Activated CD4-positive, CD25-positive, alpha-beta regulatory T cell treated with anti-CD3 and anti-CD28 coated beads, Interleukin-2, amount 50 U/mL, for 72 hours (primary cell): Measurements from ENCODE around the gene ZFP36L1.
A peak's percentile ranks its signal among the peaks of the same experiment; 100 is the strongest.
"Not testable (repeated sequence)": the region's sequence is repeated elsewhere in the genome, so short reads cannot be mapped to it uniquely, and the experiment has no call there.

Source experiments
- DNase-seq: peaks from one replicate; pipeline ENCODE4 v3.0.0; 2021

The ZFP36L1 gene

DNA sequence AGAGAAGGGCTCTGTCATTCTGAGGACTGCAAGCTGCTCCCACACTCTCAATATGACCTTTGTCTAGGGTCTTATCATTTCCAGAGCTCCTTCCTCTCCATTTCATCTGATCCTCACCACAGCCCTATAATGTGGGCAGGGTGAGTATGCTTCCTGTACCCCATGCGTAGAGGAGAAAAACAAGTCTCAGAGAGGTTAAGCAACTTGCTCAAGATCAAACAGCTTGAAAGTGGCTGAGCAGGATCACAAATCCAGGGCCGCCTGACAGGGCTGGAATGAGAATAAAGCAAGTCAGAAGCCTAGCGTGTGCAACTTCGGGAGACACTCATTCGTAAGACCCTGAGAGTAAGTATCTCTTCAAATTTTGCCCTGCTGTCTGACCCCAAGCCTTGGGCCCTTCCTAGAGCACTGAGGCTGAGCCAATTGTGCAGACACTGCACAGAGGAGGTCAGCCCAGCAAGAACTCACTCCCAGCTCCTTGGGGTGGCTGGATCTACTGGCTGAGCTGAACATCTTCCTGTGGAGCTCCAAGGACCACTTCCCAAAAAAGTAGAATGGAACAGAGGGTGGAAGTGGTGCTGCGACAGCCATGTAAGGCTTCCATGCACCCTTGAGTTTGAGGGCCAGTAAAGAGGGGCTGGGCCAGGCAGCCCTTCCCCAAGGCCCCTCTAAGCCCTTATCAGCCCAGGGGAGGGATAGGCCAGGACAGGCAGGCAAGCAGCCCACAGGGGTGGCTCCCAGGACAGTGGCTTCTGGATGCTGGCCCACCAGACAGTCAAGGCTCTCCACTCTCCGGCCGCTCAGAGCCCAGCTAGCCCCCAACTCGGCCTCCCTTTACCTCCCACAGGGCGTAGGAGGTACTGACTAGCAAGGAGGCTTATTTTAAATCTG, 10.5 kb downstream of the ZFP36L1 start:
- no peak for DNase-seq

DNA sequence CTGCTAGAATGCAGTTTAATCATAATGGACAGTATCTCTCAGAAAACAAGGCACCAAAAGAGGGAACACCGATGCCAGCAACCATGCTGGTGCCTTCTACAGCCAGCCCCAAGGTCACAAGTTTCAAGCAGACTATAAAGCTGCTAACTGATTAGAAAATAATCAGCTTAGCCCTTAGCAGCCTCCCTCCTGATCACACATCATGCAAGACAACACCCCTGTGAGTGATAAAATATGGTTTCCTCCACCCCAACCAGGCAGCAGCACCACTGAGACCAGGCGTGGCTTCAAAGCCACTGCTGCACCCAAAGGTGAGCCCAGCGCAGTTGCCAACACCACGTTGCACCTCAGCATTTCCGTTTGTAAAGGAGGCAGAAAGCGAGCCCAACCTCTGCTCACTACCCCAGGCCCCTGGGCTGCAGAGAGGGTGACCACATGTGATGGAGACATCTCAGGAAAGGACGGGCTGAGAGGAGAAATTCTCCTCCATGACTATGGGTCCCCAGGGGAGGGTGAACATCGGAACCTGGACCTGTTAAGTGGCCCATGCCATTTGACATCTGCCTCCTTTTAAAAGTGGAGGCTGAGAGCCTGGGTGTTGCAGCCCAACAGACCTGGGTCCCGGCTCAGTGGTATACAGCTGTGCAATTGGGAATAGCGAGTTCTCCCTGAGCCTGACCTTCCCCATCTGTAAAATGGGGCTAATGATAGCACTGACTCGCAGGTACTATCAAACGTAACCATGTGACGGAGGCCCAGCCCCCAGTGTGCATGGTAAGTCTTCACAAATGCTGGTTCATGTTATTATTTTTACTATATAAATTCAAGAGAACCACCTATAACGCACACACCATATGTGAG, 11.5 kb downstream of the ZFP36L1 start:
- DNase-seq = peak; percentile 67

DNA sequence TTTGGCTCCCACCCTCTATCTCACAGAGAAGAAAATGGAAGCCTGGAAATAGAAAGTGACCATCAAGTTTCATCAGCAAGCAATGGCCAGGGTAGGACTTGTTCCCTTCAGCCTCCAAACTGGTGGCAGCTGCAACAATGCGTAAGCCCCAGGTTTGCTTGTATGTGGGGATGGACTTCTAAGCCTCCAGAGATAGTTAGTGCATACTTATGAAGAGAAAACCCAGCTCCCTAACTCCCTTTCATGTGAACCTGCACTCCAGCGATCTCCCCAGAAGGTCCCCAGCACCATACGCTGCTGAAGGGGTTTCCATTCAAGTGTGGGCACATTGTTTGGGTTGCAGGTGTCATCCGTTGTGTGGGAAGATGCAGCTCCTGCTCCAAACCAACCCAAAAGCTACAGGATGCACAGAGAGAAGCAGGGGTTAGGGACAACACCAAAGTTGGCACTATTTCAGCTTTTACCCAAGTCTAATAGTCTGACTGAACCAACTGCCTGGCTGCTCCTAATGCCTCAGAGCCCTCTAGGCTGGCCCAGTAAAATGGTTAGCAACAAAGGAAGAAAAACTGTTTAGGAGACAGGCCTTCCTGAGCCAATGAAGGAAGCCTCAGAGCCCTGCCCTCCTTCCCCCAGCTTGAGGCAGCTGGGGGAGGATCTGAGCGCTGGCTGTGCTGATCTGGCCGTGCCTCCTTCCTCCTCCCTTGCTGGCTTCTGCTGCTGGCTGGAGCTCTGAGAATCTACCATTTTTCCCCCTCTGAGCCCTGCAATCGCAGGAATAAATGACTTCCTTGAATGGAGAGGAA, 12.3 kb downstream of the ZFP36L1 start:
- DNase-seq = no peak

DNA sequence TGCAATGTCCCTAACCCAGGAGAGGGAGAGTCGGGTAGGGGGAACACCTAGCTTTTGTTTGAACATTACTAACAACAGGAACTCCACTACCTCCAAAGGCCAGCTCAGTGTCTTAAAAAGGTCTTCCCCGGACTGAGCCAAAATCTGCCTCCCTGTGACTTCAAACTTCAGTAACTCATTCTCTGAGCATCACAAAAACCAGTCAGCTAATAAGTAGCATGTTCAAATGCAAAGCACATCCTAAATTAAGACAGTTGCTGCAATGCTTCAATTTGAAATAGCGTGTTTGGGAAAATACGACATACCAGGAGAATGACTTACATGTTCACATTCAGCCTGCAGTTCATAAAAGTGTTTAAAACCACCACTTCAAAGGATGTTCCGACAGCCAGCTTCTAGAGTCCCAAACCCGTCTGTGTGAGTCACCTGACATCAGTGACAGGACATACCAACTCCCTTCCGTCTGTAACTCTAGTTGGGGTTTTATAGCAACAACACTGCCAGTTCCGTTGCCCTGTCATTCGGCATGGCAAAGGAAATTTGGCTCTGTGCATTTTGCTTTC, 13.0 kb downstream of the ZFP36L1 start:
- DNase-seq = no peak

DNA sequence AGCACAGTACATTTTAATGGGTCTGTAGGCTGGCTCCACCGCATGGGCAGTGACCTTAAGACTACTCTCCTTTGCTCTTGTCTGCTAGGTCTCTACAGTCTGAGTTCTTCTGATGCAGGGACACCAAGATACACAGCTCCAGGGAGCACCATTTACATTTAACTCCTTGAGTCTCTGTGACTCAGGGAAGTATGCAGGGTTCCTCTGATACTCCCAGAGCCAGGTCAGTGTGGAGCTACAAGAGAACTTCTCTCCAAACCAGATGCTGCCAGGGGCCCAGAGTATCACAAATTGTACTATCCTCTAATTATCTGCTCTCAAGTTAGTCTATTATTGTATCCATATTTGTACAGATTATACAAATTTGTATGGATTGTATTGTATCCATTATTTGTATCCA, 15.2 kb downstream of the ZFP36L1 start:
- no peak for DNase-seq

DNA sequence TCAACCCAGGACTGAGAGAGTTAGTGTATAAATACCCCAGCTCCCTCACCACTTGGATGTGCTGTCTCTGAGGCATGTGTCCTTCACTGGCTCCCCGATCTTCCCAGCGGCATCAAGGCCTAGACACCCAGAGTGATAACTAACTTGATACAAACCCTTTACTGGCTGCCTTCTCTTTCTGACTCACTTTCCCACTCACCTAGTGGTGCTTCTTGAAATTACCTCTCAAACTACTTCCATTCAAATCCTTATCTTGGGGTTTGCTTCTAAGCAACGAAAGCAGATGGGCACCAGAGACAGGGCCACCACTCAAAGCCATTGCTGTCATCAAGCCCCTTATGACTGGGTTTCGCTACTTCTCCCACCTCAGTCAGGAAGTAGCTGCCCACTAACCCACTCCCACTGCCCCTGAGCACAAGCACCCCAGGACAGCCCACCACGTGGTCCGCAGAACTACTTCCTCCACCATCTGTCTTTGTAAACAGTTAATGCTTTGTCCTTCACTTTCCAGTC, 17.2 kb downstream of the ZFP36L1 start:
- DNase-seq = peak; percentile 24

DNA sequence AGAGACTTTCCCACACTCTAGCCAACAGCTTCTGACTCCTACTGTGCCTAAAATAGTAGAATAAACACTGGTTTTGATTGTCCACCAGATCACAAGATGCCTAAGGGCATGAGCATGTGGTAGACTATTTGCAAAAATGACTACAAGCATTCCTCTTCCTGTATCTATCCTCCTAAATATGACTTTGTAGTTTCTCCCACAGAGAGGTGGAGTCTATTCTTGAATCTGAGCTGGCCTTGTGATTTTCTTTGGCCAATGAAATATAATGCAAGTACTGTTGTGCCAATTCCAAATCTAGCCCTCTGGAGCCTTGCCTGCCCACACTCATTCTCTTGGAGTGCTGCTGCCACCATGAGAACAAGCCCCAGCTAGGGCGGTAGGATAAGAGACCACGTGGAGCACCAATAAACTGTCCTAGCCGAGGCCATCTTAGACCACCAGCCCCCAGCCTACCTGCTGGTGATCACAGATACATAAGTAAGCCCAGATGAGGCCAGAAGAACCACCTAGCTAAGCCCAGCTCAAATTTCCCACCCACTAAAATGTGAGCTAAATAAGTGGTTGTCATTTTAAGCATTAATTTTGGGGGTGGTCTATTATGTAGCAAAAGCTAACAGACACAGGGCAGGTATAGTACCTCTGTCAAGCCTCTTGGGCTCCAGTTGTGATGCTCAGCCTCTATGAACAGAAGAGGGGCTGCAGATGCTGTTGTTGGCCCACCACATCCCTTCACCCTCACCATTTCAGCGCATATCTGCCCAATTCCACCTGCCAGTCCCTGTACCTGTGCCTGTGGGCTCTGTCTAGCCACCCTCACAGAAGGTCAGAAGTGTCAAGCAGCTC, 17.9 kb downstream of the ZFP36L1 start:
- DNase-seq = peak; percentile 24

DNA sequence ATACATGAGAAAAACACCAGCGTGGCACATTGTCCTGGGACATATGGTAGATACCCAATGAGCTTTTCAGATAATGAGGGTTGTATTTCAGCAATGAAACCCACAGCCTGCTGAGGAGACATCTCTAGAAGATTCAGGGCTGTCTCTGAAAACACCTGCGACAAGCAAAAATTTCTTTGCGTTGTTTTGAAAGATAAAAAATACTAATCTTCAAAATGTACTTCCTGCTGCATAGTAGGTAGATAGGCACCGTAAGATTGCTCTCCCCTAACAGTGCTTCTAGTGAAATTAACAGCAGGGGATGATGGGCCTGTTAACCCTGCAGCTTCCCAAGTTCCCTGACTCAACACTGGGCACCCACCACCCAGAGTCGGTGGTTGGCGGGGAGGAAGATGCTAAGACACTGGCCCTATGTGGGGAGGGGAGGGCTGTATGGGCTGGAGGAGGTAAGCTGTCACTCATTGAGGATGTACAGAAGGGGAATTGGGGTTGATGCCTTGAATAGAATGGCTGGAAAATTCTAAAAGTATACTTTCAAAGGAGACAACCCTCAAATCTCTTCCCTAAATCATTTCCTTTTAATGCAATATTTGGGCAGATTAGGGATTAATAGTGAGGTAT, 20.0 kb downstream of the ZFP36L1 start:
- DNase-seq = peak; percentile 14

DNA sequence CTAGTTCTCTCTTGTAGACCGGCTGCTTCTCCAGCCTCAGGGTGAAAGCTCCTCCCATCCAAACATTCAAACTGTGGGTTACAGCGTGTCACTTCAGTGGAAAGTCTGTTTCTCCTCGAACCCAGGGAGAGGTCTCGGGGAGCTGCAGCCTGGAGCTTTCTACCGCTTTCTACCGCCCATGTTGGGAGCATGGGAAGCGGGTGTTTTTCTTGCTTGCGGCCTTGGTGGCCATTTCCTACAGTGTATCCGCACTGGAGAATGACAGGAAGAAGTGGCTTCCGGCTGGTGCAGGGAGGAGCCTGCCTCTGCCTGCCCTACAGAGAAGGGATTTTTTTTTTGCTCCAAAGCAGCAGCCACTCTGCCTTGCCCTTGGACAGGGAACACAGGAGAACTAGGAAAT, 21.2 kb downstream of the ZFP36L1 start:
- DNase-seq = peak; percentile 34

DNA sequence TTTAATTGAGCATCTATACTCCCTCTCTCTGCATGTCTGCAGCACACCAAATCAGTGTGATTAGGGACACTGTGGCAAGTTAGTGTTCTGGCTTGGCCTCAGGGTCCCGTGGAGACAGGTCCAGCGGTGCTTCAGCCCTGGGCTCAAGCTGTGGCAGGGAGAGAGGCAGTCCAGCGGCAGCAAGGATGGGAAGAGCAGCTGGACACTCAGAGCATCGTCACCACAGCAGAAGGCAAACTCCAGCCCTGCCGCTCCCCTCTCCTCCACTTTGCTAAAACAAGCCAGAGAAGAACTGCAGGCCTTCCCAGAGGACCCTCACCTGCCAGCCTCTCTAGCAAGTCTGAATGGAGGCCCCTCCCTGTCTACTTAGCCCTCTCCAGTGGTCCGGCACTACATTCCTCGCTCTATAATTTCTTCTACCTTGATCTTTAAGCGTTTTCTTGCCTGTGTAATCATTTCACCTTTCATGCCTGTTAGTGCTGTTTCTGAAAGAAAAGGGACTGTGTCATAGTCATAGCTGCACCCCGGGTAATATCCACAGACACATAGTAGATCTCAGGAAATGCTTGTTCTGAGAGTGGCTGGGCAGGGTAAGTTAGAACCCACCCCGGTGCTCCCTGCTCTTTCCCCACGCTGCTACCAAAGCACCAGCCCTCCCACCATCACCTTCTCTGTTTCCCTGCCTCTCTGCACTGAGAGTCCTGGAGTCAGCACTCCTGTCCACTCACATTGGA, 22.1 kb downstream of the ZFP36L1 start:
- DNase-seq = peak; percentile 25

DNA sequence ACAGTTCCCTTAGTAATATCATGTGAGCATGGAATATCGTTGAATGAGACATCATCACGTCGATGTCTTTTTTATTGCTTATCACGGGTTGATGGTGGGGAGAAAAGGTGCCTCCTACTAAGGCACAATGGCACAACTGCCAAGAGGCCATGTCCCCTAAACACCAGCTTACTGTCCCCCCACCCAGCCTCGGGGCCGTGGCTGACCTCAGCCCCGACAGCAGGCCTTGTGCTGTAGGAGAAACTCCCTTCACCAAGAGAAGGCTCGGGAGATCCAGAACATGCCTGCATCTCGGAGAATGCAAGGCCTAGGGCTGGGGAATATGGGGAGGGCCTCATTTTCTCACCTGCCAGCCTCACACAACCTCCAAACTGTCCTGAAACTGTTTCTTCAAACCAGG, 22.8 kb downstream of the ZFP36L1 start:
- DNase-seq = peak; percentile 8

DNA sequence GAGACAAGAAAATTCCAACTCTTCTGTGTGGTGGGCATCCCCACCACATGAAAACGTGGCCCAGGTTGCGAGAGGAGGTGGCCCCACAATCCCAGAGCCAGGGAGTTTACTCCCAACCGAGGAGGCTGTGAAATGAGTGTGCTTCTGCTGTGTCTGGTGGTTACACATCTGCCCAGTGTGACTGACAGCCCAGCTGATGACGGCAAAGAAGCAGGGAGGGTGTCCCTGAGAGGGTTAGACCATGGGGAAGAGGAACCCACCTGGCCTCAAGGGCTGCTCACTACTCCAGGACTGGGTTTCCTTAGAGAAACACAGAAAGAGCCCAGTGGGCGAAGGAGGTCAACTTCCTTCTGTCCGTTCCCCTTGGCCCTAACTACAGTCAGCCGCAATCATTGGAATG, 24.6 kb downstream of the ZFP36L1 start:
- DNase-seq = peak; percentile 24

DNA sequence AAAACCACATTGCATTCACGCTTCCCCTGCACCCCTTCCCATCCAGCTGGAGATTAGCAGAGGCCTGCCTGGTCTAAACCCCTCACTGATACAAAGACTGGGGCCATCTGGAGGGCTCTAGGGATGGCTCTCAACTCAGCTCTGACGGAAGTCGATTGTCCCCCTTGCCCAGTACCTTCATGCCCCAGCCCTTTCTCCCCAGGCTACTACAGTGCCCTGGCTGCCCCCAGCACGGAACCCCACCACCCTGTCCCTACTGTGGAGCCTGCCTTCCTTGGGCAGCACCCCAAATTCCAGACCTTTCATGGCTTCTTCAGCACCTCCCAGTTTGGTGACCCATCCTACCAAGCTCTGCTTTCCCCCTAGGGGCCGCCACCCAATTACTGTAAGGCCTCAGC, 25.6 kb downstream of the ZFP36L1 start:
- DNase-seq = no peak

DNA sequence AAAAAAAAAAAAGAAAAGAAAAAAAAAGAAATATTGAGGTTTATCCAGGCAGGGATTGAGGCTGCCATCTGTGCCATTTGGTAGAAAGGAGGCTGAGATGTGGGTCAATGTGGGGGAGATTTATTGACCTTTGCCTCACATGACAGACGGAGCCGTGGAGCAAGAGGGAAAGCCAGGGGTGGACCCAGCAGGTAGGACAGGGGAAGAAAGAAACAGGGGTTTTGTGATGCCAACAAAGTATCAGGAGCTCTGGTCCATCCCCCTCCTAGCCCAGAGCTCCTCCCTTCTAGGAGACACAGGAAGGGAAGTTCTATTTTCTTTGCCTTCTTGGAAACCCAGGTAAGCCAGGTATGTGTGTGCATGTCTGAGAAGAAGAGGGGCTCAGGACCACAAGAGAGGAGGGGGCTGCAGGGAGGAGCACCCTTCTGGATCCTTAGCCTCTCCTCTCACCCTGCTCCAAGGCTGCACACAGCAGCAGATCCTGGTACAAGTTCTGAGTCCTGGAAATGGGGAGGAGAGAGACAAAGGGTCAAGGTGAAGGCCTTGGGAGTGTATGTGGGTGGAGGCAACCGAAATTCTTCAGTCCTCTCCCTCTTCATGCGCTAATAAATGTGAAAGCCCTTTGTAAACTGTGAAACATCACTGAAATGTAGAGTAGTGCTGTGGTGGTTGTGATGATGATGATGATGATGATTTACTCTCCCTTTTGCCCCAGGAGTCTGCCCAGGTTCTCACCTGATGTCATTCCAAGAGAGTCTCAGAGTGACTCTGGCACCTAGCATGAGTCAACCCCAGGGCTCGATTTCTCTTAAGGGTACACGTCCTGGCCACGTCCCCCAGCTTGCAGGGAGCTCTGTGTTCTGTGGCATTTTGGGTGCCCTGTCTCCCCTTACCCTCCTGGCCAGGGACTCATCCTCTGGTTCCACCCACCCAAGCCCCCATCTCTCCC, 26.3 kb downstream of the ZFP36L1 start:
- peak; percentile 31 for DNase-seq

DNA sequence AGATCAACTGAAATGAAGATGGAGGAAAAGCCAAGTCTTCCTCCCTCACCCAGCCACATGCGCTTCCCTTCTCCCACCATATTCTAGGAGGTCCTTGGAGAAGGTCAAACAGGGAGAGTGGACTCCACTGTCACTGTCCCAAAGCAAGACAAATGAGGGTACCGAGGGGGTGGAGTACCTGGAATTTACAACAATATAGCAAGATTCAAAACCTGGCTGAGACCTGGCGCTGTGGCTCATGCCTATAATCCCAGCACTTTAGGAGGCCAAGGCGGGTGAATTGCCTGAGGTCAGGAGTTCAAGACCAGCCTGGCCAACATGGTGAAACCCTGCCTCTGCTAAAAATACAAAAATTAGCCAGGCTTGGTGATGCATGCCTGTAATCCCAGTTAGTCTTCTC, 29.0 kb downstream of the ZFP36L1 start:
- not testable (repeated sequence) for DNase-seq

DNA sequence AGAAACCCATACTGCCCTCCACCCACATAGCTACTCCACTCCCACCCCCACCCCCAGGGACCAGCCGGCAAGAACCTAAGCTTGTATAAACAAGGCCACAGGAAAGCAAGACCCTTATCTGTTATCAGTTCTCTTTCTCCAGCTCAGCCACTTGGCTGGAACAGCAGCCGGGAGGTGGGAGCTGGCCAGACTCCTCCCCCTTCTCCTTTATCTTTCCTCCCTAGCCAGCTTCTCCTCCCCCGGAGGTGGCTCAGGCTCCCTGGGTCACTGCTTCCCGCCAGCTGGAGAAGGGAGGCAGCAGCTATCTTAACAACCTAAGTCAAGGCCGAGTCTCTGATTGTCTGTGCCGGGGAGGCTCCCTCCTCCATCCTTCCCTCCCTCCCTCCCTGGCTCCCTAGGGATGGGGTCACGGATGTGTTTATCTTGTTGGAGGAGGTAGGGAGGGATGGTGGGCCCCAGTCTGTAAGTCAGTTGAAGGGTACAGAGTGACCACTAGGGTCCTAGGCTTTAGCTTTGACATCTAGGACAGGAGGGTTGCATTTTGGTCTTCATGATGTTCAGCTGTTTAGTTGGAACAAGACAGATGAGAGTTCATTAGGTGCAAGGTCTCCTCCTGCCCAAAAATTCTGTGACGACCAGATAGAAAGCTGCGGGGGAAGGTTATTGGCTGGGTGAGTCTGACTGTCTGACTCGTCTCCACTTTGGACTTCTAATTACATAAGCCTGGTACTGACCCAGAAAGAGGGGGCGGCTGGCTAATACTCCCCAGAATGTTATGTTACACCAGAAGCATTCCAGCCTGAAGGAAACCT, 29.7 kb downstream of the ZFP36L1 start:
- peak; percentile 8 for DNase-seq

DNA sequence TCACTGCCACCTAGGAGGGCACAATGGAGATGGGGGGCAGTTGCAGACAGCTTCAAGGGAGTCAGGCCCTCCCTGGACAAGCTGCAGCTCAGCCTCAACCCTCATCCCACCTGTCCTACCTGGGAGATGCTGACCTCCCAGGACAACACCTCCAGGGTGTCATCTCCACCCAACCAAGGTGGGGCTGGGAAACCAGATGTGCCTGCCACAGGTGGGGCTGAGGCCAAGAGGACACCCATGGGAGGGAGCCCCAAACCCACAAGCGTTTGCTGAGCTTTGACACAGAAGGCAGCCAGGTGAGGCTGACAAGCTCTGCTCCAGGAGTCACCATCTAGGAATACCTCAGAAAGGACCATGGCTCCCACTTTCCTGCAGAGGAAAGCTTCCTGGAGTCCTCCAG, 31.5 kb downstream of the ZFP36L1 start:
- peak; percentile 11 for DNase-seq

DNA sequence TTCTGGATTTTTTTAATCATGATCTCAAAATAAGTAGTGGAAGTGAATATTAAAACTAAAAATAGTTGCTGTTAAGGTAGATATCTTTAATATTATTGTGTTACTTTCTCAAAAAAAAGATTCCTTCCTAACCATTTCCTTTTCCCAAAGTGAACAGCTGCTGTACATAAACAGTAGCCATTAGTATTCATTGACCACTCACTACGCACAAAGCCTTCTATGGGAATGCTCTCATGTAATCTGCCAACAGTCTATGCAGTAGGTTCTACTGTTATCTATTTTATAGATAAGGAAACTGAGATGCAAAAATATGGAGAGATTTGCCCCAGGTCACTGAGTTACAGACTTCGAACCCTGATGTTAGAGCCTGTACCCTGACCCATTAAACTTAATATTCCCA, 32.1 kb downstream of the ZFP36L1 start:
- no peak for DNase-seq
